Measurements from ENCODE around the gene SUGCT.
"Not testable (repeated sequence)": the region's sequence is repeated elsewhere in the genome, so short reads cannot be mapped to it uniquely, and the experiment has no call there.

SUGCT gene

DNA sequence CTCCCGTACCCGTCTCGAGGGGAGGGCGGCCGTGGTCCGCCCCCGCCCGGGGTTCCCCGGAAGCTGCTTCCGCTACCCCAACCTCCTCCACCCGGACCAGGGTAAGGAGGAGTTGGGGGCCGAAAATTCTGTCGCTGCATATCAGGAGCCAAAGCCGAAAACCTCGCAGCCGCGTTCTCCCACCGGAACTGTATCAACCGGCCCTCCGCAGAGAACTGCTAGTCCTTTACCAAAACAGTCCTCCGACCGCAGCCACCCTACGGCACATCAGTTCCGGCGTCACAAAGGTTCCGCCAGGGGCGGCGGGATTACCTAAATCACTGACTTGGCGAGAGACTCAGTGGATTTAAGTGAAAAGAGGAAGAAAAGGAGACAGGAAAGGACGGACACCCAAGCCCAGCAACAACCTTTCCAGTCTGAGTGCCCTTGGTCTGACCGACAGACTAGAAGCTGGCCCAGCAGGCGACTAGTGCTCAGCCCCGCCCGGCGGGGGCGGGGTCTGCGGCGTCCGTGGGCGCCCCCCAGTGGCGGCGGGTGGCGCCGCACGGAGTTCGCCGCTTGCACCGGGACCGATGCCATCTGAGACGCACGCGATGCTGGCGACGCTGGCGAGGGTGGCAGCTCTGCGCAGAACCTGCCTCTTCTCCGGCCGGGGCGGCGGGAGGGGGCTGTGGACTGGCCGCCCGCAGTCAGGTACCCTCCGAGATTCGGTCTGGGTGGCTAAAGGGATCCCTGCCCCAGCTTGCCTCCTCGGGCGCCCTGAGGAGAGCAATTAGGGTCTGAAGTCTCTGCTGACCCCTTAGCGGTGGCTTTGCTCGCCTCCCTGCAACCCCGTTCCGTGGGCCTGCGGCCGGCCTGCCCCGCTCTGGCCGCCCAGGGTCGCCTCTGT, at the start of gene SUGCT, which contains the start of gene MPLKIP:
SUGCT (plus strand) TSS at position 578 of the 889 bp plus-strand sequence.
MPLKIP (minus strand) TSS at position 195 of the 889 bp plus-strand sequence; CDS start at position 140, 55 bp downstream.
- Mint-ChIP-seq H3K4me3 (peak within 1 kb of the TSS; percentile 91), H3K4me1 (ENCODE audit: low read depth) (peaks cover 14% of the 10 kb centered on the region), H3K27me3 (ENCODE audit: low read depth) (peaks cover 16% of the 10 kb centered on the region), H3K36me3 (ENCODE audit: low read depth) (no peaks in the 10 kb centered on the region), H3K27ac (peak within 1 kb of the TSS; percentile 96), H3K9me3 (no peaks in the 10 kb centered on the region)

DNA sequence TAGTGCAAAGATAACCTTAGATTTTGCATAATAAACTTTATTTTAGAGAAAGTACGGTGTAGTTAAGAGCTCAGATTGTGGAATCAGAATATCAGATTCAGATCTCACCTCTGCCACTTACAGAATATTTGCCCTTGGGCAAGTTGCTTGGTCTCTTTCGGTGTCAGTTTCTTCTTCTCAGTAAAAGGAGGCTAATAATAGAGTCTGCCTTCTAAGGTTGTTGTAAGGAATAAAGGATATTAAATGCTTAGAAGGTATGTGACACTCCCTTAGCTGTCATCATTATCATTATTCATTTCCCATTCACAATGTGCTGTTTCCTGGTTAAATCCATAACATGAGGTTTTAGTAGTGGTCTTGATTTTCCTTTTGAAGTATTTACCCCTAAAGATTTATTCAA, 42.6 kb upstream of the SUGCT start:
- Mint-ChIP-seq H3K4me3 (no peak overlapping the region), H3K9me3 (no peaks in the 10 kb centered on the region), H3K27ac (no peak overlapping the region), H3K36me3 (ENCODE audit: low read depth) (peaks cover 41% of the 10 kb centered on the region), H3K27me3 (ENCODE audit: low read depth) (no peaks in the 10 kb centered on the region), H3K4me1 (ENCODE audit: low read depth) (no peaks in the 10 kb centered on the region)

GRCh38 chr7:40093631-40094350, 41.0 kb upstream of the SUGCT start:
- H3K36me3 Mint-ChIP-seq (ENCODE audit: low read depth) = peaks cover 35% of the 10 kb centered on the region
- no peak overlapping the region for H3K4me3 Mint-ChIP-seq
- H3K27ac Mint-ChIP-seq = no peak overlapping the region
- H3K27me3 Mint-ChIP-seq (ENCODE audit: low read depth) = no peaks in the 10 kb centered on the region
- H3K4me1 Mint-ChIP-seq (ENCODE audit: low read depth) = no peaks in the 10 kb centered on the region
- H3K9me3 Mint-ChIP-seq = no peaks in the 10 kb centered on the region

GRCh38 chr7:40095230-40095629, 39.6 kb upstream of the SUGCT start:
- H3K36me3 Mint-ChIP-seq (ENCODE audit: low read depth) = peaks cover 32% of the 10 kb centered on the region

DNA sequence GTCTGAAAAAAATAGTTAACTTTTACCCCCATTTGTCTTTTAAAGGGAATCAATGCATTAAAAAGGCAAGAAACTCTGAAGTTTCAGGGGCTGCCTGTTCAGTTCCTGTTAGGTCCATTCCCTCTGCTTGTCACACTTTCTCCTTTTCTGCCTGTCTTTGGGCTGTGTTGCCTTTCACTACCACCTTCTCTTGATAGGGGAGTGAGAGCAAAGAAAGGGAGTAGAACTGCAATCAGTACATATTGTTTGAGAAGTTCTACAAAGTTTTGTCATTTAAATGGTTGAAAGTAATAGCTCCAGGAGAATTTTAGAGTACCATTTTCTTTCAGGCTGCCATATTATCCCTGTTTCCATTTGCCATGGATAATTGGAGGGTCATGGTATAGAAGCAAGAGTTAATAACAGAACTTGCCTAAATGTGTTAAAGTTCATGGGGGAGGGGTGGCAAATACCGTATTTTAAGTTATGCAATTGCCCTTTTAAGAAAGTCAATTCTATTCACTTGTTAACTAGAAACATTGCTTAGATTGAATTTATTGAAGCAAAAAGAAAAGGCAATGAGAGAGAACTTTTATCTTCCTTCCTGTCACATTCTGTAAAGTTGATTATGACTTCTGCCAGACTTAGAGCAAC, 39.0 kb upstream of the SUGCT start:
- Mint-ChIP-seq H3K4me3 (no peak overlapping the region), H3K27me3 (ENCODE audit: low read depth) (no peaks in the 10 kb centered on the region), H3K27ac (no peak overlapping the region), H3K36me3 (ENCODE audit: low read depth) (peaks cover 30% of the 10 kb centered on the region), H3K9me3 (no peaks in the 10 kb centered on the region), H3K4me1 (ENCODE audit: low read depth) (no peaks in the 10 kb centered on the region)

More at GRCh38 chr7:40095230-40095629, 39.6 kb upstream of the SUGCT start:
- Mint-ChIP-seq H3K4me1 (ENCODE audit: low read depth) (no peaks in the 10 kb centered on the region), H3K9me3 (no peaks in the 10 kb centered on the region), H3K27ac (no peak overlapping the region), H3K4me3 (no peak overlapping the region), H3K27me3 (ENCODE audit: low read depth) (no peaks in the 10 kb centered on the region)

DNA sequence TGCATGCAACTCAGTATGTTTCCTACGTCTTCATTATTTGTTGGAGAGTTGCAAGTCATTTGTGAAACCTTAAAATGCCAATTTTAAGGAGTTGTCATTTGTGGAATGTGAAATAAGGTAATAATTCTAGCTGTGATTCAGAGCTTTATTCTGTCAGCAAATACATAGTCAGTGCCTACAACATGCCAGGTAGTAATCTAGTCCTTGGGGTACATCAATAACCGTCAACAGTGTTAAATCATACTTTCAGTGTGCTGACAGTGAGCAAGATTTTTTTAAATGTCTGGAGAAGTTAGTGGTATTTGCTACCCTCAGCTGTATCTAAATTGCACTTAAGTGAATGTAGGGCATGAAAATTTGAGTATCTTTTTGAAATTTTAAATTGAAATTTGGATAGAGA, 37.1 kb upstream of the SUGCT start:
- Mint-ChIP-seq H3K27me3 (ENCODE audit: low read depth) (no peaks in the 10 kb centered on the region), H3K27ac (no peak overlapping the region), H3K36me3 (ENCODE audit: low read depth) (peaks cover 25% of the 10 kb centered on the region), H3K4me1 (ENCODE audit: low read depth) (no peaks in the 10 kb centered on the region), H3K4me3 (no peak overlapping the region), H3K9me3 (no peaks in the 10 kb centered on the region)

- no peak overlapping the region for H3K4me3 Mint-ChIP-seq
- H3K27ac Mint-ChIP-seq = no peak overlapping the region
- no peaks in the 10 kb centered on the region for H3K4me1 Mint-ChIP-seq (ENCODE audit: low read depth)
- H3K27me3 Mint-ChIP-seq (ENCODE audit: low read depth) = no peaks in the 10 kb centered on the region
- no peaks in the 10 kb centered on the region for H3K9me3 Mint-ChIP-seq
- H3K36me3 Mint-ChIP-seq (ENCODE audit: low read depth) = peaks cover 22% of the 10 kb centered on the region
Measured at GRCh38 chr7:40098810-40099209, 36.0 kb upstream of the SUGCT start.

- Mint-ChIP-seq H3K4me1 (ENCODE audit: low read depth) (no peaks in the 10 kb centered on the region), H3K4me3 (no peak overlapping the region), H3K27me3 (ENCODE audit: low read depth) (no peaks in the 10 kb centered on the region), H3K9me3 (no peaks in the 10 kb centered on the region), H3K36me3 (ENCODE audit: low read depth) (peaks cover 13% of the 10 kb centered on the region), H3K27ac (no peak overlapping the region)
Measured at GRCh38 chr7:40099837-40100236, 35.0 kb upstream of the SUGCT start.

DNA sequence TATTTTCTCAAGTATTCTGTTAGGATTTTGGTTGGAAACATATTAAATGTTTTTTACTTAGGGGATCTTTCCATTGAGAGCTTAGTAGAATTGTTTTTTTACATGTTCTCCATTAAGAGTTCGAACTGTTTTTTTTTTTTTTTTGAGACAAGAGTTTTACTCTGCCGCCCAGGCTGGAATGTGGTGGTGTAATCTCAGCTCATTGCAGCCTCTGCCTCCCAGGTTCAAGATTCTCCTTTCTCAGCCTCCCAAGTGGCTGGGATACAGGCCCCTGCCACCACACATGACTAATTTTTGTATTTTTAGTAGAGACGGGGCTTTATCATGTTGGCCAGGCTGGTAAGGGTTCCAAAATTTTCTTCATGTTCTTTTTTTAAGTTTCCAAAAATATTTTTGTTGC, 33.6 kb upstream of the SUGCT start:
- H3K4me3 Mint-ChIP-seq = no peak overlapping the region
- peaks cover 5% of the 10 kb centered on the region for H3K36me3 Mint-ChIP-seq (ENCODE audit: low read depth)
- H3K27ac Mint-ChIP-seq = no peak overlapping the region
- no peaks in the 10 kb centered on the region for H3K4me1 Mint-ChIP-seq (ENCODE audit: low read depth)
- H3K9me3 Mint-ChIP-seq = no peaks in the 10 kb centered on the region
- no peaks in the 10 kb centered on the region for H3K27me3 Mint-ChIP-seq (ENCODE audit: low read depth)

GRCh38 chr7:40102897-40103296, 31.9 kb upstream of the SUGCT start:
- no peak overlapping the region for H3K27ac Mint-ChIP-seq
- no peak overlapping the region for H3K4me3 Mint-ChIP-seq
- H3K36me3 Mint-ChIP-seq (ENCODE audit: low read depth) = no peaks in the 10 kb centered on the region
- H3K4me1 Mint-ChIP-seq (ENCODE audit: low read depth) = no peaks in the 10 kb centered on the region
- no peaks in the 10 kb centered on the region for H3K27me3 Mint-ChIP-seq (ENCODE audit: low read depth)
- H3K9me3 Mint-ChIP-seq = no peaks in the 10 kb centered on the region

DNA sequence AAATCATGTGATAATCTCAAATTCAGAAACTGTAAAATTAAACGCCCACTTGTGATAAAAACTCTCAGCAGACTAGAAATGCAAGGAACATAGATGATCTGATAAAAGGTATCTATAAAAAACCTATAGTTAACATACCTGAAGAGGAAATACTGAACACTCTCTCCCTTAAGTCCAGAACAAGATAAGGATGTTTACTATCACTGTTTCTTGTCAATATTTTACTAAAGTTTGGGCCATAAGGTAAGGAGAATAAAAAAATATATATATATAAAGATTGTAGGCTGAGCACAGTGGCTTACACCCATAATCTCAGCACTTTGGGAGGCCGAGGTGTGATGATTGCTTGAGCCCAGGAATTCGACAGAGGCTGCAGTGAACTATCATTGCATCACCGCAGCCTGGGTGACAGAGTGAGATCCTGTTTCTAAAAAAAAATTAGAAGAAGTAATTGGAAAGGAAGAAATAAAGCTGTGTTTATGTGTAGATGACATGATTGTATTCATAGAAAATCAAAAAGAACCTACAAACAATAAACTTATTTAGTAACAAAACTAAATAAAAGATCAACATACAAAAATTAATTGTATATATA, 28.8 kb upstream of the SUGCT start:
- H3K27me3 Mint-ChIP-seq (ENCODE audit: low read depth) = no peaks in the 10 kb centered on the region
- H3K4me3 Mint-ChIP-seq = no peak overlapping the region
- H3K4me1 Mint-ChIP-seq (ENCODE audit: low read depth) = no peaks in the 10 kb centered on the region
- H3K9me3 Mint-ChIP-seq = no peaks in the 10 kb centered on the region
- H3K36me3 Mint-ChIP-seq (ENCODE audit: low read depth) = no peaks in the 10 kb centered on the region
- H3K27ac Mint-ChIP-seq = no peak overlapping the region

GRCh38 chr7:40115936-40116335, 18.9 kb upstream of the SUGCT start:
- no peaks in the 10 kb centered on the region for H3K9me3 Mint-ChIP-seq
- no peaks in the 10 kb centered on the region for H3K4me1 Mint-ChIP-seq (ENCODE audit: low read depth)
- no peaks in the 10 kb centered on the region for H3K27me3 Mint-ChIP-seq (ENCODE audit: low read depth)
- no peak overlapping the region for H3K4me3 Mint-ChIP-seq
- H3K36me3 Mint-ChIP-seq (ENCODE audit: low read depth) = no peaks in the 10 kb centered on the region
- H3K27ac Mint-ChIP-seq = no peak overlapping the region

- H3K9me3 Mint-ChIP-seq = not testable (repeated sequence)
Measured at GRCh38 chr7:40117199-40117598, 17.6 kb upstream of the SUGCT start.

DNA sequence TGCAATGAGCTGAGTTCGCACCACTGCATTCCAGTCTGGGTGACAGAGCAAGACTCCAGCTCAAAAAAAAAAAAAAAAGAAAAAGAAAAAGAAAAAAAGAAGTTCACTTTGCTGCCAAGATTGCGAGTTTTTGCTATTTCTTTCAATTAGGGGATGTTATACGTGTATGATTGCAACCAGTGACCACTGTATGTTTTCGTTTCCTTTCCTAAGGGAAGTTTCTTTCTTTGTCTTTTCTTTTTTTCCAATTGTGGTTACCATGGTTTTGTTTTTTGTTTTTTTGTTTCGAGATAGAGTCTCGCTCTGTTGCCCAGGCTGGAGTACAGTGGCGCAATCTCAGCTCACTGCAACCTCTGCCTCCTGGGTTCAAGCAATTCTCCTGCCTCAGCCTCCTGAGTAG, 16.6 kb upstream of the SUGCT start:
- H3K36me3 Mint-ChIP-seq (ENCODE audit: low read depth); H3K4me1 Mint-ChIP-seq (ENCODE audit: low read depth); H3K27me3 Mint-ChIP-seq (ENCODE audit: low read depth); H3K27ac Mint-ChIP-seq; H3K9me3 Mint-ChIP-seq; H3K4me3 Mint-ChIP-seq: not testable (repeated sequence)

More at GRCh38 chr7:40117199-40117598, 17.6 kb upstream of the SUGCT start:
- not testable (repeated sequence) for H3K36me3 Mint-ChIP-seq (ENCODE audit: low read depth); H3K27me3 Mint-ChIP-seq (ENCODE audit: low read depth); H3K4me1 Mint-ChIP-seq (ENCODE audit: low read depth); H3K27ac Mint-ChIP-seq; H3K4me3 Mint-ChIP-seq

Data from T-helper 1 cell treated with Interleukin-12 subunit alpha and Interleukin-12 subunit beta and Interleukin-4 antibody, amounts not matched to agents 30 μg/mL and 1 μg/mL, for 36 hours (primary cell).